CD8-positive, alpha-beta memory T cell (primary cell): Measurements from ENCODE around the gene UBE2H. TPM values are rescaled to one million over a fixed set of nuclear protein-coding genes. Genes with fewer than 3 reads are reported as not detected.
A peak's percentile ranks its signal among the peaks of the same experiment; 100 is the strongest.
"Not testable (repeated sequence)": the region's sequence is repeated elsewhere in the genome, so short reads cannot be mapped to it uniquely, and the experiment has no call there.

Experiments
- CTCF ChIA-PET: fragments of 350-600 bp; sonication (Branson Sonifier 250); formaldehyde crosslinking; loops from one replicate; lab custom pipeline; 2021; ENCODE audit warnings: antibody characterized with exemption; lab: Charles Lee
- POLR2A ChIA-PET: fragments of 350-600 bp; sonication (Branson Sonifier 250); formaldehyde crosslinking; loops from one replicate; lab custom pipeline; 2021; ENCODE audit warnings: antibody characterized with exemption; lab: Charles Lee
- DNase-seq, 5 donors: peaks; one replicate each; pipeline versions ENCODE4 v3.0.0 to v3.0.0-alpha.2; 2020 to 2022; ENCODE audit warnings: mixed read lengths in 1 of 5
- H3K27ac ChIP-seq: one replicate; pipeline ENCODE4 v1.7.0; 2013; ENCODE audit warnings: low read depth, mild to moderate bottlenecking, low read length, moderate library complexity
- H3K27me3 ChIP-seq: 2 replicates; pipeline ENCODE4 v1.7.0; 2013; ENCODE audit warnings: low read length, mild to moderate bottlenecking; ENCODE audit not compliant: insufficient read depth, poor library complexity, severe bottlenecking
- H3K36me3 ChIP-seq: 2 replicates; pipeline ENCODE4 v1.7.0; 2013; ENCODE audit warnings: mild to moderate bottlenecking, low read length, moderate library complexity; ENCODE audit not compliant: insufficient read depth
- H3K4me1 ChIP-seq: 2 replicates; pipeline ENCODE4 v1.7.0; 2013; ENCODE audit warnings: mild to moderate bottlenecking, low read length, moderate library complexity; ENCODE audit not compliant: insufficient read depth
- H3K4me3 ChIP-seq: 2 replicates; pipeline ENCODE4 v1.7.0; 2013; ENCODE audit warnings: mild to moderate bottlenecking, low read length
- H3K9me3 ChIP-seq: 2 replicates; pipeline ENCODE4 v1.7.0; 2013; ENCODE audit warnings: mild to moderate bottlenecking, low read length
- H3K27ac Mint-ChIP-seq, 8 donors: one replicate each; pipeline ENCODE4 v1.8.0; 2020 to 2021; ENCODE audit warnings: mixed read lengths in 8 of 8, mild to moderate bottlenecking in 6 of 8, inconsistent platforms in 3 of 8, moderate library complexity in 3 of 8
- H3K27me3 Mint-ChIP-seq, 2 donors: one replicate each; pipeline ENCODE4 v1.8.0; 2020 to 2021; ENCODE audit warnings: mixed read lengths in 2 of 2, mild to moderate bottlenecking in 1 of 2, moderate library complexity in 1 of 2
- H3K36me3 Mint-ChIP-seq, 3 donors: one replicate each; pipeline ENCODE4 v1.8.0; 2020 to 2021; ENCODE audit warnings: mixed read lengths in 3 of 3, inconsistent platforms in 1 of 3, mild to moderate bottlenecking in 1 of 3
- H3K4me1 Mint-ChIP-seq, 3 donors: one replicate each; pipeline ENCODE4 v1.8.0; 2020 to 2021; ENCODE audit warnings: mixed read lengths in 3 of 3, inconsistent platforms in 1 of 3, mild to moderate bottlenecking in 1 of 3
- H3K4me3 Mint-ChIP-seq, 7 donors: one replicate each; pipeline ENCODE4 v1.8.0; 2020 to 2021; ENCODE audit warnings: mixed read lengths in 7 of 7, mild to moderate bottlenecking in 6 of 7, moderate library complexity in 4 of 7, inconsistent platforms in 2 of 7
- H3K9me3 Mint-ChIP-seq, 5 donors: one replicate each; pipeline ENCODE4 v1.8.0; 2020 to 2022; ENCODE audit warnings: mixed read lengths in 5 of 5, mild to moderate bottlenecking in 3 of 5, moderate library complexity in 2 of 5, inconsistent platforms in 1 of 5
- polyA plus RNA-seq: library from polyadenylated mRNA; unstranded; fragments of 300-500 nt; fragmentation: Illumina TruSeq; gene quantifications from one replicate; pipeline ENCODE4 v1.2.3, GENCODE V29; 2021
- total RNA-seq, 2 experiments: library from RNA; stranded (reverse); gene quantifications; one replicate each; pipeline ENCODE4 v1.2.3, GENCODE V29; 2021

The UBE2H gene
- total and polyA plus RNA-seq, 3 experiments from 2014 or later, result 15.3 to 45.2 (median 21.5) TPM

DNA sequence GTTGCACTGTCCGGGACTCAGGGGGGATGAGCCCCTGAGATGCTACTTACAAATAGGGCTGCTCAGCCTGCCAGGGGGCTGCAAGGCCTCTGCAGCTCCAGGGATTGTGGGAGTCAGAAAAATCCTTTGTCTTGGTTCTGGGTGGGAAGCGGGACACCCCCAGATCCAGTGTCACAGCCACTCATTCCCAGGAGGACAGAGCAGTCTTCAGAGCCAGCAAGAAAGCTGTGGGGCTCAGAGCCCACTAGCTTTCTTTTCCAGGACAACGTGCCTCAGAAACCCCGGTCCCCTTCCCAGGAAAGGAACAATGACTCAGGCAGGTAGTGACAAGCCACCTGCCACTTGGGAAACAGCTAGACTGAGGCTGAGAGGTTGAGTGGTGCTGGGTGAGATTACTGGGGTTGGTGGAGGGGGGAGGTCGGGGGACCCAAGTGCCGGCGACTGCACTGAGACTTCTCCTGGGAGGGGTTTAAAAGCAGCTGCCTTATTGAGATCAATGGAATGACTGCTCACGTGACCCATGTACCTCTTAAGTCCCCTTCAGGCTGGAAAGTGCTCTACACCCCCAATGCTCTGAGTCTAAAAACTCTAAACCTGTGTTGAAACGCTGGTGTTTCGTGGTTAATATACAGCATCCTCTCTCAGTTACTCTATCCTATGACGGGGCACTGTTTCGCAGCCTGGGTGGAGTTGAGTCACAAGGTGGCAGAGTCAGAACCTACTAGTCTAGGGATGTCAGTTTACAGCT is 123.6 kb downstream of the UBE2H start:
- ChIA-PET POLR2A (no interaction called here), CTCF (interaction anchor here (0.7 to 4.0 kb wide), 15 partner anchors 9 to 610 kb away, joined by 3 to 32 read pairs (median 4); partner anchors contain the start of gene UBE2H)
- no peaks in the 10 kb centered on the region for H3K27me3 Mint-ChIP-seq
- no peaks in the 10 kb centered on the region for H3K36me3 ChIP-seq
- DNase-seq, result no peak
- no peak overlapping the region for H3K27ac ChIP-seq
- H3K27me3 ChIP-seq, result no peaks in the 10 kb centered on the region
- H3K9me3 ChIP-seq, result no peaks in the 10 kb centered on the region
- peak overlapping the region in 2 of 8 donors; percentile 17 to 42 for H3K27ac Mint-ChIP-seq
- peaks cover 23% of the 10 kb centered on the region for H3K4me1 ChIP-seq
- peak overlapping the region in 1 of 7 donors; percentile 60 for H3K4me3 Mint-ChIP-seq
- no peaks in the 10 kb centered on the region for H3K9me3 Mint-ChIP-seq
- H3K36me3 Mint-ChIP-seq, result peaks cover 0 to 21% (median 16%) of the 10 kb centered on the region in 3 donors
- no peak overlapping the region for H3K4me3 ChIP-seq
- peaks cover 9 to 25% (median 16%) of the 10 kb centered on the region in 3 donors for H3K4me1 Mint-ChIP-seq

GRCh38 chr7:129828078-129828762 is 124.5 kb downstream of the UBE2H start:
- ChIA-PET POLR2A (no interaction called here), CTCF (interaction anchor here (1.2 to 4.0 kb wide), 9 partner anchors 9 to 610 kb away, joined by 3 to 32 read pairs (median 4); no protein-coding TSS in a partner anchor)
- peak overlapping the region in 1 of 7 donors; percentile 60 for H3K4me3 Mint-ChIP-seq
- H3K27me3 Mint-ChIP-seq, result no peaks in the 10 kb centered on the region
- H3K27me3 ChIP-seq, result no peaks in the 10 kb centered on the region
- H3K36me3 ChIP-seq, result no peaks in the 10 kb centered on the region
- H3K36me3 Mint-ChIP-seq, result peaks cover 0 to 12% (median 8%) of the 10 kb centered on the region in 3 donors
- H3K9me3 ChIP-seq, result no peaks in the 10 kb centered on the region
- DNase-seq, result no peak
- H3K9me3 Mint-ChIP-seq, result no peaks in the 10 kb centered on the region
- H3K4me1 ChIP-seq, result peaks cover 23% of the 10 kb centered on the region
- peaks cover 9 to 25% (median 16%) of the 10 kb centered on the region in 3 donors for H3K4me1 Mint-ChIP-seq
- no peak overlapping the region for H3K27ac Mint-ChIP-seq
- no peak overlapping the region for H3K4me3 ChIP-seq
- H3K27ac ChIP-seq, result no peak overlapping the region

GRCh38 chr7:129827467-129827990 is 125.2 kb downstream of the UBE2H start:
- H3K4me1 ChIP-seq, result peaks cover 23% of the 10 kb centered on the region
- no peaks in the 10 kb centered on the region for H3K9me3 ChIP-seq
- no peaks in the 10 kb centered on the region for H3K27me3 ChIP-seq
- no peak overlapping the region for H3K27ac ChIP-seq
- Mint-ChIP-seq H3K36me3 (peaks cover 0 to 8% (median 4%) of the 10 kb centered on the region in 3 donors), H3K27me3 (no peaks in the 10 kb centered on the region), H3K27ac (peak overlapping the region in 3 of 8 donors; percentile 17 to 46 (median 23)), H3K9me3 (no peaks in the 10 kb centered on the region), H3K4me1 (peaks cover 9 to 25% (median 16%) of the 10 kb centered on the region in 3 donors), H3K4me3 (peak overlapping the region in 1 of 7 donors; percentile 66)
- no peak overlapping the region for H3K4me3 ChIP-seq
- no peak for DNase-seq
- ChIA-PET POLR2A (no interaction called here), CTCF (interaction anchor here (1.2 to 4.0 kb wide), 2 partner anchors 90 to 184 kb away, joined by 3 to 32 read pairs; no protein-coding TSS in a partner anchor)
- no peaks in the 10 kb centered on the region for H3K36me3 ChIP-seq

GRCh38 chr7:129826895-129827294 is 125.9 kb downstream of the UBE2H start:
- POLR2A ChIA-PET, result interaction anchor here (0.7 kb wide), 1 partner anchor 79 kb away, joined by 3 read pairs; no protein-coding TSS in a partner anchor
- Mint-ChIP-seq H3K4me1 (peaks cover 9 to 25% (median 16%) of the 10 kb centered on the region in 3 donors), H3K4me3 (peak overlapping the region in 5 of 7 donors; percentile 15 to 66 (median 53)), H3K27ac (peak overlapping the region in 1 of 8 donors; percentile 36)
- H3K36me3 Mint-ChIP-seq, H3K27me3 ChIP-seq, H3K4me3 ChIP-seq, H3K27me3 Mint-ChIP-seq, DNase-seq, H3K9me3 ChIP-seq, H3K36me3 ChIP-seq, H3K27ac ChIP-seq, H3K9me3 Mint-ChIP-seq: not testable (repeated sequence)
- CTCF ChIA-PET, result interaction anchor here (2.6 to 4.0 kb wide), 2 partner anchors 11 to 184 kb away, joined by 9 to 32 read pairs; no protein-coding TSS in a partner anchor
- H3K4me1 ChIP-seq, result peaks cover 23% of the 10 kb centered on the region

DNA sequence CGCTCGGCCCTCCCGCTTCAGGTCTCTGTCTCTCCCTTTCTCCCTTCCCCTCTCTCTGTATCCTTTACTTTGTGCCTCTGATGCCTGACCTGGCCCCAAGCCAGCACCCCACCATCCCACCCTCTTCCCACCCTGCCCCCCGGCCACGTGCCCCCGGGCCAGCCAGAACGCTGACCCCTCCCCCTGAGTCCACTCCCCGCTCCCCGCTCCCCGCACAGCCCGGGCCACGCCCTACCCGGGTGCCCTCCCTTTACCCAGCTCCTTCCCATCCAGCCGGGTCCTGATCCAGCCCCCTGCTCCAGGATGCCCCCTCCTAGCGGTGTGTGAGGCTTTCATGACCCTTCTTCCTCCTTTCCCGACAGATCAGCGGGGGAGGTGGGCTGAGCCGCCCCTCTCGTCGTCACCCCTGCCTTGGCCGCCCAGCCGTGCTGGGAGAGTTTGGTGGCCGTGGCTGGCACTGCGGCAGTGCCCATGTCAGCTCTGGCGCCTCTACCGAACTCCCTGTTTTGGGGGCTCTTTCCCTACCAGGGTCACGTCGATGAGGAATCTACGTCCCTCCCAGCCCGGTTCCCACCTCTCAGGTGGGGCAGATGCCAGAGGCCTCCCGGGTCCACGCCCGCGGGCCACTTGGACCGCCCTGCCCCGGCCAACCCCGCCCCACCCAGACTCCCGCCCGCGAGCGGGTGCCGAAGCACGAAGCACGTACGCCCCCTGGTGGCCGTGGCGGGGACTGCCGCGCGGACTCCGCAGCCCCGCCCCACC is 127.4 kb downstream of the UBE2H start:
- Mint-ChIP-seq H3K36me3 (no peaks in the 10 kb centered on the region), H3K27ac (peak overlapping the region in 5 of 8 donors; percentile 23 to 75 (median 61)), H3K4me1 (peaks cover 8 to 23% (median 15%) of the 10 kb centered on the region in 3 donors), H3K4me3 (peak overlapping the region; percentile 82 to 93 (median 87)), H3K27me3 (no peaks in the 10 kb centered on the region), H3K9me3 (no peaks in the 10 kb centered on the region)
- DNase-seq, result peak; percentile 76 to 89 (median 88)
- ChIA-PET POLR2A (interaction anchor here (1.0 kb wide), 1 partner anchor 213 kb away, joined by 3 read pairs; no protein-coding TSS in a partner anchor), CTCF (interaction anchor here (0.8 to 2.6 kb wide), 29 partner anchors 9 to 607 kb away, joined by 3 to 9 read pairs (median 4); partner anchors contain the start of gene NRF1)
- Histone ChIP-seq H3K4me3 (peak overlapping the region; percentile 66), H3K4me1 (peaks cover 18% of the 10 kb centered on the region), H3K9me3 (no peaks in the 10 kb centered on the region), H3K27ac (no peak overlapping the region), H3K36me3 (no peaks in the 10 kb centered on the region), H3K27me3 (no peaks in the 10 kb centered on the region)

- Mint-ChIP-seq H3K9me3 (no peaks in the 10 kb centered on the region), H3K4me3 (peak overlapping the region; percentile 82 to 93 (median 87)), H3K4me1 (peaks cover 0 to 15% (median 8%) of the 10 kb centered on the region in 3 donors), H3K27me3 (no peaks in the 10 kb centered on the region), H3K27ac (peak overlapping the region in 4 of 8 donors; percentile 19 to 88 (median 69)), H3K36me3 (no peaks in the 10 kb centered on the region)
- Histone ChIP-seq H3K4me1 (peaks cover 10% of the 10 kb centered on the region), H3K36me3 (no peaks in the 10 kb centered on the region), H3K9me3 (no peaks in the 10 kb centered on the region), H3K27me3 (no peaks in the 10 kb centered on the region), H3K4me3 (peak overlapping the region; percentile 66), H3K27ac (no peak overlapping the region)
- CTCF ChIA-PET, result interaction anchor here (0.8 to 2.6 kb wide), 26 partner anchors 9 to 606 kb away, joined by 3 to 9 read pairs (median 4); partner anchors contain the start of gene NRF1
- POLR2A ChIA-PET, result interaction anchor here (1.0 kb wide), 1 partner anchor 212 kb away, joined by 3 read pairs; no protein-coding TSS in a partner anchor
- DNase-seq, result peak in 2 of 5 donors; percentile 6 to 24
These were observed 128.2 kb downstream of the UBE2H start for GRCh38 chr7:129824291-129825208.
